HFF-Myc (cell line): ENCODE data around the gene CABP2.
"Not testable (repeated sequence)": the region's sequence is repeated elsewhere in the genome, so short reads cannot be mapped to it uniquely, and the experiment has no call there.

Experiments used
- DNase-seq: peaks from one replicate; pipeline ENCODE4 v3.0.0-alpha.2; 2011; ENCODE audit warnings: low read depth; ENCODE audit errors: extremely low read depth
- H3K4me3 ChIP-seq: replicated peaks from 2 replicates; pipeline ENCODE4 v1.5.1; 2011; ENCODE audit warnings: low read depth, mild to moderate bottlenecking, control low read depth, low read length
- CTCF ChIP-seq: IDR thresholded peaks from 2 replicates; pipeline ENCODE4 v1.5.1; 2012; ENCODE audit warnings: mild to moderate bottlenecking, low read depth, low read length, control low read depth; ENCODE audit errors: missing control alignments

CABP2 gene

GRCh38 chr11:67482827-67483798 is 40.1 kb downstream of the CABP2 start, which contains the start of gene AIP:
TSS of gene AIP (plus strand) at chr11:67483026. CDS start at chr11:67483159, 133 bp downstream.
- no peak for TF ChIP-seq CTCF
- peak within 1 kb of the TSS; percentile 57 for H3K4me3 ChIP-seq
- peak; percentile 97 for DNase-seq

- peak overlapping the region; percentile 57 for H3K4me3 ChIP-seq
- no peak for DNase-seq
- TF ChIP-seq CTCF: no peak
These were observed 40.9 kb downstream of the CABP2 start for GRCh38 chr11:67482275-67482826.

GRCh38 chr11:67477344-67478050 is 45.7 kb downstream of the CABP2 start:
- not testable (repeated sequence) for H3K4me3 ChIP-seq, DNase-seq

GRCh38 chr11:67476692-67477091 is 46.6 kb downstream of the CABP2 start:
- DNase-seq, H3K4me3 ChIP-seq: not testable (repeated sequence)

- TF ChIP-seq CTCF: no peak
- no peak overlapping the region for H3K4me3 ChIP-seq
- DNase-seq: no peak
These were observed 50.4 kb downstream of the CABP2 start for GRCh38 chr11:67472882-67473281.

- no peak for DNase-seq
- no peak overlapping the region for H3K4me3 ChIP-seq
- TF ChIP-seq CTCF: no peak
These were observed 52.8 kb downstream of the CABP2 start for GRCh38 chr11:67470337-67471002.

GRCh38 chr11:67469508-67469811 is 53.8 kb downstream of the CABP2 start:
- TF ChIP-seq CTCF: no peak
- DNase-seq: no peak

More at GRCh38 chr11:67469508-67469811, 53.8 kb downstream of the CABP2 start:
- H3K4me3 ChIP-seq: peak overlapping the region; percentile 55
